ENCODE measurements around the gene CCDC86. TPM values are rescaled to one million over a fixed set of nuclear protein-coding genes. Genes with fewer than 3 reads are reported as not detected.

Gene CCDC86
- total RNA-seq, 2 experiments from 2014 or later = 21.3 to 24.7 TPM

- Histone ChIP-seq H3K4me2 (ENCODE audit: low read length) (0 out of 2 replicates have a peak overlapping the region, but pooled peaks have one; percentile 4), H3K9me2 (ENCODE audit: insufficient read depth, low read length) (no peaks in the 10 kb centered on the region), H3K9me3 (ENCODE audit: low read length) (no peaks in the 10 kb centered on the region), H3K27ac (ENCODE audit: low read depth, low read length, poor library complexity, severe bottlenecking) (no peak overlapping the region), H3K36me3 (ENCODE audit: insufficient read depth, low read length) (0 out of 2 replicates have a peak, but pooled peaks cover 8% of the 10 kb centered on the region), H3K4me1 (ENCODE audit: insufficient read depth, low read length, poor library complexity, severe bottlenecking) (peaks cover 10% of the 10 kb centered on the region), H2AFZ (ENCODE audit: low read length) (no peak overlapping the region), H3K79me2 (ENCODE audit: insufficient read depth, low read depth, low read length) (no peaks in the 10 kb centered on the region), H3K4me3 (ENCODE audit: low read depth, low read length, poor library complexity, severe bottlenecking) (no peak overlapping the region), H4K20me1 (ENCODE audit: insufficient read depth, low read length) (no peaks in the 10 kb centered on the region)
- no TSS peak for BruUV-seq (replicated peaks)
- POLR2A ChIA-PET = no interaction called here
- intact Hi-C loops (cut with micrococcal nuclease; ENCODE audit: unreplicated experiment) = no loop called here
- no peak for TF ChIP-seq CTCF (conservative IDR thresholded peaks at IDR 0.05; ENCODE audit: low read length)
- no peak for TF ChIP-seq EZH2phosphoT487 (IDR thresholded peaks at IDR 0.05; ENCODE audit: borderline replicate concordance, low read depth, low read length)
- CTCF ChIA-PET (ENCODE audit: unreplicated experiment) = no interaction called here
- DNase-seq (ENCODE audit: low spot score) = no peak
Measured at GRCh38 chr11:60858236-60858635, 16.3 kb downstream of the CCDC86 start.

GRCh38 chr11:60858731-60859464, 17.0 kb downstream of the CCDC86 start:
- peak overlapping the region; percentile 4; the same call in 1 of the 2 replicates for H3K4me2 ChIP-seq (ENCODE audit: low read length)
- no peak overlapping the region for H3K27ac ChIP-seq (ENCODE audit: low read depth, low read length, poor library complexity, severe bottlenecking)
- BruUV-seq (replicated peaks) = no TSS peak
- ChIA-PET POLR2A (no interaction called here), CTCF (ENCODE audit: unreplicated experiment) (no interaction called here)
- H3K36me3 ChIP-seq (ENCODE audit: insufficient read depth, low read length) = 0 out of 2 replicates have a peak, but pooled peaks cover 2% of the 10 kb centered on the region
- TF ChIP-seq EZH2phosphoT487 (IDR thresholded peaks at IDR 0.05; ENCODE audit: borderline replicate concordance, low read depth, low read length) (no peak), CTCF (conservative IDR thresholded peaks at IDR 0.05; ENCODE audit: low read length) (no peak)
- no peak overlapping the region for H3K4me3 ChIP-seq (ENCODE audit: low read depth, low read length, poor library complexity, severe bottlenecking)
- no peaks in the 10 kb centered on the region for H4K20me1 ChIP-seq (ENCODE audit: insufficient read depth, low read length)
- no peaks in the 10 kb centered on the region for H3K9me2 ChIP-seq (ENCODE audit: insufficient read depth, low read length)
- peaks cover 10% of the 10 kb centered on the region for H3K4me1 ChIP-seq (ENCODE audit: insufficient read depth, low read length, poor library complexity, severe bottlenecking)
- no peak overlapping the region for H2AFZ ChIP-seq (ENCODE audit: low read length)
- intact Hi-C loops (cut with micrococcal nuclease; ENCODE audit: unreplicated experiment) = no loop called here
- DNase-seq (ENCODE audit: low spot score) = peak; percentile 36
- no peaks in the 10 kb centered on the region for H3K79me2 ChIP-seq (ENCODE audit: insufficient read depth, low read depth, low read length)
- H3K9me3 ChIP-seq (ENCODE audit: low read length) = no peaks in the 10 kb centered on the region

- Histone ChIP-seq H3K4me2 (ENCODE audit: low read length) (no peak overlapping the region), H3K9me3 (ENCODE audit: low read length) (no peaks in the 10 kb centered on the region)
Measured at GRCh38 chr11:60859616-60860250, 17.8 kb downstream of the CCDC86 start.

More at GRCh38 chr11:60859616-60860250, 17.8 kb downstream of the CCDC86 start:
- H3K4me1 ChIP-seq (ENCODE audit: insufficient read depth, low read length, poor library complexity, severe bottlenecking) = peaks cover 10% of the 10 kb centered on the region
- H3K27ac ChIP-seq (ENCODE audit: low read depth, low read length, poor library complexity, severe bottlenecking) = no peak overlapping the region
- H3K9me2 ChIP-seq (ENCODE audit: insufficient read depth, low read length) = no peaks in the 10 kb centered on the region
- intact Hi-C loops (cut with micrococcal nuclease; ENCODE audit: unreplicated experiment) = no loop called here
- no peak overlapping the region for H2AFZ ChIP-seq (ENCODE audit: low read length)
- CTCF ChIA-PET (ENCODE audit: unreplicated experiment) = no interaction called here
- no peak overlapping the region for H3K4me3 ChIP-seq (ENCODE audit: low read depth, low read length, poor library complexity, severe bottlenecking)
- H4K20me1 ChIP-seq (ENCODE audit: insufficient read depth, low read length) = no peaks in the 10 kb centered on the region
- POLR2A ChIA-PET = interaction anchor here (0.7 to 0.8 kb wide), 2 partner anchors 10 to 81 kb away, joined by 4 read pairs; no protein-coding TSS in a partner anchor
- H3K79me2 ChIP-seq (ENCODE audit: insufficient read depth, low read depth, low read length) = no peaks in the 10 kb centered on the region
- BruUV-seq (replicated peaks) = no TSS peak
- H3K36me3 ChIP-seq (ENCODE audit: insufficient read depth, low read length) = no peaks in the 10 kb centered on the region
- DNase-seq (ENCODE audit: low spot score) = no peak
- TF ChIP-seq CTCF (conservative IDR thresholded peaks at IDR 0.05; ENCODE audit: low read length) = no peak
- no peak for TF ChIP-seq EZH2phosphoT487 (IDR thresholded peaks at IDR 0.05; ENCODE audit: borderline replicate concordance, low read depth, low read length)

All from OCI-LY7 (cell line).